ENCODE results near the gene STAC. TPM values are rescaled to one million over a fixed set of nuclear protein-coding genes. Genes with fewer than 3 reads are reported as not detected.

The STAC gene
- total RNA-seq, result 1 to 10 TPM in 1 of 4 donors, under 1 TPM in 3; 0.45 to 5.1 (median 0.63) TPM

GRCh38 chr3:36380221-36381031 lies at the start of gene STAC:
Gene STAC, plus strand, starts transcription at chr3:36380504. Its CDS starts 140 bp downstream, at chr3:36380644.
- Histone ChIP-seq H3K27me3 (peaks cover 8% of the 10 kb centered on the region), H3K9me3 (no peaks in the 10 kb centered on the region), H3K4me1 (peaks cover 12% of the 10 kb centered on the region), H3K27ac (no peak within 1 kb of the TSS), H3K4me3 (peak within 1 kb of the TSS; percentile 55), H3K36me3 (no peaks in the 10 kb centered on the region)
- TF ChIP-seq POLR2A (IDR thresholded peaks at IDR 0.05) (no peak), EP300 (IDR thresholded peaks at IDR 0.05) (no peak), POLR2AphosphoS5 (IDR thresholded peaks at IDR 0.05) (no peak)
- TF ChIP-seq, protein P1, sequence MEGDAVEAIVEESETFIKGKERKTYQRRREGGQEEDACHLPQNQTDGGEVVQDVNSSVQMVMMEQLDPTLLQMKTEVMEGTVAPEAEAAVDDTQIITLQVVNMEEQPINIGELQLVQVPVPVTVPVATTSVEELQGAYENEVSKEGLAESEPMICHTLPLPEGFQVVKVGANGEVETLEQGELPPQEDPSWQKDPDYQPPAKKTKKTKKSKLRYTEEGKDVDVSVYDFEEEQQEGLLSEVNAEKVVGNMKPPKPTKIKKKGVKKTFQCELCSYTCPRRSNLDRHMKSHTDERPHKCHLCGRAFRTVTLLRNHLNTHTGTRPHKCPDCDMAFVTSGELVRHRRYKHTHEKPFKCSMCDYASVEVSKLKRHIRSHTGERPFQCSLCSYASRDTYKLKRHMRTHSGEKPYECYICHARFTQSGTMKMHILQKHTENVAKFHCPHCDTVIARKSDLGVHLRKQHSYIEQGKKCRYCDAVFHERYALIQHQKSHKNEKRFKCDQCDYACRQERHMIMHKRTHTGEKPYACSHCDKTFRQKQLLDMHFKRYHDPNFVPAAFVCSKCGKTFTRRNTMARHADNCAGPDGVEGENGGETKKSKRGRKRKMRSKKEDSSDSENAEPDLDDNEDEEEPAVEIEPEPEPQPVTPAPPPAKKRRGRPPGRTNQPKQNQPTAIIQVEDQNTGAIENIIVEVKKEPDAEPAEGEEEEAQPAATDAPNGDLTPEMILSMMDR (IDR thresholded peaks at IDR 0.05), result no peak
- WGBS, result 8% methylated on average over 34 of the region's 73 CpGs
- DNase-seq (ENCODE audit: low spot score in 2 of 2), result peak in 1 of 2 donors; percentile 60

- no peak for DNase-seq (ENCODE audit: low spot score in 2 of 2)
- H3K9me3 ChIP-seq, result no peaks in the 10 kb centered on the region
- H3K4me1 ChIP-seq, result no peaks in the 10 kb centered on the region
- H3K4me3 ChIP-seq, result no peak overlapping the region
- TF ChIP-seq, protein P1 (IDR thresholded peaks at IDR 0.05), result no peak
- TF ChIP-seq POLR2AphosphoS5 (IDR thresholded peaks at IDR 0.05), result no peak
- no peak for TF ChIP-seq EP300 (IDR thresholded peaks at IDR 0.05)
- no peak for TF ChIP-seq POLR2A (IDR thresholded peaks at IDR 0.05)
- H3K36me3 ChIP-seq, result no peaks in the 10 kb centered on the region
- H3K27ac ChIP-seq, result no peak overlapping the region
- no peaks in the 10 kb centered on the region for H3K27me3 ChIP-seq
Observed at GRCh38 chr3:36332139-36332538, 48.2 kb upstream of the STAC start.

DNA sequence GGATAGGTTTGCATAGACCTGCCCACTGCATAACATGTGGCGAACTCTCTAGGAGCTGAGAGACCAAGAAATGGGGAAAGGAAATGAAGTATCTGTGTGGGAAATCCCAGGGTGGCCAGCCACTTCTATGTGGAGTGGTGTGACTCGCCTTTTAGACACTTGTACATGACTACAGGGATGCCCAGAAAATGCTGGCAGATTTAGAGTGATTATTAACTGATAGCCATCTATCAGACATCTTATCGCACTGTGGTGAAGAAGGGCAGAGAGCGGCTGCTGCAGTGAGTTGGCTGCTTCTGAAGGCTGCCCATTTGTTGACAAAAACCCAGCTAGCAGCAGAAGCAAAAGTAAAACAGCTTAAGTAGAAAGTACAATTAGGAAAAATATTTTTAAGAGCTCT lies 18.1 kb upstream of the STAC start:
- Histone ChIP-seq H3K9me3 (no peaks in the 10 kb centered on the region), H3K4me3 (no peak overlapping the region), H3K27me3 (no peaks in the 10 kb centered on the region), H3K36me3 (no peaks in the 10 kb centered on the region), H3K27ac (no peak overlapping the region), H3K4me1 (no peaks in the 10 kb centered on the region)
- TF ChIP-seq POLR2A (IDR thresholded peaks at IDR 0.05), result no peak
- TF ChIP-seq EP300 (IDR thresholded peaks at IDR 0.05), result no peak
- TF ChIP-seq POLR2AphosphoS5 (IDR thresholded peaks at IDR 0.05), result no peak
- TF ChIP-seq, protein P1 (IDR thresholded peaks at IDR 0.05), result no peak
- no peak for DNase-seq (ENCODE audit: low spot score in 2 of 2)
- 83% methylated on average over 4 of the region's 4 CpGs for WGBS

DNA sequence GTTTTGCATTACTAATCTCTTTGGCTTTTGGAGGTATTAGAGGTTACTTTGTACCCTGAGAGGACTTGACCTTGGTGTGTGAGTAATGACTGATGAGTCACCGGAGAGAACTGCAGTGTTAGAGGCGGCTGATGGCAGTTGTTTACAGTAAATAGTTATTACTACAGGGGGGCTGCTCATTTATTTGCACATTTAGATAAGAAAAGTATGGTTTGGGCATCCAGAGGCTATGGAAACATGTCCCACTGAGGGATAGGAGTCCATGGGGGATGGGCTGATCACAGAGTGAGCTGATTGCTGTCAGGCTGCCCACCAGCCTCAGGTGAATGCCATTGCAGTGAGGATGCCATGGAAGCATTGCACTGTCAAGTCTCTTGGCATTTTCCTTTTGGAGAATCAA lies 17.3 kb upstream of the STAC start:
- TF ChIP-seq POLR2AphosphoS5 (IDR thresholded peaks at IDR 0.05) (no peak), EP300 (IDR thresholded peaks at IDR 0.05) (no peak), POLR2A (IDR thresholded peaks at IDR 0.05) (no peak)
- TF ChIP-seq, protein P1 (IDR thresholded peaks at IDR 0.05), result no peak
- Histone ChIP-seq H3K27me3 (no peaks in the 10 kb centered on the region), H3K36me3 (no peaks in the 10 kb centered on the region), H3K4me3 (no peak overlapping the region), H3K9me3 (no peaks in the 10 kb centered on the region), H3K4me1 (no peaks in the 10 kb centered on the region), H3K27ac (no peak overlapping the region)
- WGBS, result 42% methylated on average over 2 of the region's 2 CpGs
- no peak for DNase-seq (ENCODE audit: low spot score in 2 of 2)

DNA sequence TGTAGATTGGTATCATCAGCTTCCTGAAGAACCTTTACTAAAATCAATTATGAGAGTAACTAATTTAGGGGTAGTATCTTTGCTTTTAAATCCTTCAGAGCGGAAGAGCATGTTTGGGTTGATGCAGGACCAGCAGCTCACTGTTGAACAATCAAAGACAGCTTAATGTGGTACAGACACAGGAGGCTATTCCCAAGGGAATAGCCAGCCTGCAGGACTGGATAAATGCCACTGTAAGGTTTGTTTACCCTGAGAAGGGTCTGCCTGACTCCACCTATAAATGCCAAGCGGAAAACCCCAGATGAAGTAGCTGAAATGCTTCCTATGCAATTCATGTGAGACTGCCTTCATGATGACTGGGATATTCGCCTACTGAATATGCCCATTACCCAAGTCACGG lies 16.0 kb upstream of the STAC start:
- H3K9me3 ChIP-seq, result no peaks in the 10 kb centered on the region
- no peak for DNase-seq (ENCODE audit: low spot score in 2 of 2)
- no peaks in the 10 kb centered on the region for H3K27me3 ChIP-seq
- no peak overlapping the region for H3K4me3 ChIP-seq
- H3K4me1 ChIP-seq, result no peaks in the 10 kb centered on the region
- H3K36me3 ChIP-seq, result no peaks in the 10 kb centered on the region
- TF ChIP-seq, protein P1 (IDR thresholded peaks at IDR 0.05), result no peak
- no peak for TF ChIP-seq POLR2AphosphoS5 (IDR thresholded peaks at IDR 0.05)
- no peak for TF ChIP-seq POLR2A (IDR thresholded peaks at IDR 0.05)
- no peak for TF ChIP-seq EP300 (IDR thresholded peaks at IDR 0.05)
- H3K27ac ChIP-seq, result no peak overlapping the region
- WGBS, result 95% methylated on average over 4 of the region's 4 CpGs

All from suprapubic skin (tissue), 4 donors.